ENCODE measurements around the gene RASA3.

The RASA3 gene

GRCh38 chr13:114167885-114168284 is 35.5 kb upstream of the RASA3 start:
- no peak for TF ChIP-seq YY1 (IDR thresholded peaks at IDR 0.05; ENCODE audit: insufficient read depth, insufficient read length)
- TF ChIP-seq ZNF274 (IDR thresholded peaks at IDR 0.05; ENCODE audit: low read depth, low read length), result no peak
- TF ChIP-seq SUZ12 (IDR thresholded peaks at IDR 0.05; ENCODE audit: extremely low read depth, insufficient read depth, insufficient read length), result no peak
- no peak for DNase-seq (ENCODE audit: low read depth, low spot score)
- Histone ChIP-seq H3K36me3 (ENCODE audit: insufficient read depth, insufficient read length, low read length) (no peaks in the 10 kb centered on the region), H3K27me3 (ENCODE audit: insufficient read depth, insufficient read length) (peaks cover 3% of the 10 kb centered on the region), H3K9ac (ENCODE audit: insufficient read length, low read depth) (no peak overlapping the region), H3K4me1 (ENCODE audit: insufficient read depth, insufficient read length) (peaks cover 3% of the 10 kb centered on the region), H3K9me3 (ENCODE audit: insufficient read depth, low read length) (no peaks in the 10 kb centered on the region), H3K4me3 (ENCODE audit: insufficient read length, low read depth) (no peak overlapping the region)

DNA sequence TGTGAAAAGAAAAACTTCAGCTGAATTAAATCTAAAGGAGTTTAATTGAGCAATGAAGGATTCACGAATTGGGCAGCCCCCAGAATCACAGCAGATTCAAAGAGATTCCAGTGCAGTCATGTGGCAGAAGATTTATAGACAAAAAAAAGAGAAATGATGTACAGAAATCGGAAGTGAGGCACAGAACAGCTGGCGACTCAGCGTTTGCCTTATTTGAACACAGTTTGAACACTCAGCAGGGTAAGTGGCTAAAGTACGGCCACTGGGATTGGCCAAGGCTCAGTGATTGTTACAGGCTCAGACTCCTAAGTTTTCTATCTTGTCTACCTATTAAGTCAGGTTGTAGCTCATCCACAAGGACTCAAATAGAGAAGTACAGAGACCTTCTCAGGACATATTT is 35.0 kb upstream of the RASA3 start:
- no peak for TF ChIP-seq ZNF274 (IDR thresholded peaks at IDR 0.05; ENCODE audit: low read depth, low read length)
- no peak for TF ChIP-seq SUZ12 (IDR thresholded peaks at IDR 0.05; ENCODE audit: extremely low read depth, insufficient read depth, insufficient read length)
- no peak for TF ChIP-seq YY1 (IDR thresholded peaks at IDR 0.05; ENCODE audit: insufficient read depth, insufficient read length)
- DNase-seq (ENCODE audit: low read depth, low spot score), result no peak
- peaks cover 3% of the 10 kb centered on the region for H3K4me1 ChIP-seq (ENCODE audit: insufficient read depth, insufficient read length)

DNA sequence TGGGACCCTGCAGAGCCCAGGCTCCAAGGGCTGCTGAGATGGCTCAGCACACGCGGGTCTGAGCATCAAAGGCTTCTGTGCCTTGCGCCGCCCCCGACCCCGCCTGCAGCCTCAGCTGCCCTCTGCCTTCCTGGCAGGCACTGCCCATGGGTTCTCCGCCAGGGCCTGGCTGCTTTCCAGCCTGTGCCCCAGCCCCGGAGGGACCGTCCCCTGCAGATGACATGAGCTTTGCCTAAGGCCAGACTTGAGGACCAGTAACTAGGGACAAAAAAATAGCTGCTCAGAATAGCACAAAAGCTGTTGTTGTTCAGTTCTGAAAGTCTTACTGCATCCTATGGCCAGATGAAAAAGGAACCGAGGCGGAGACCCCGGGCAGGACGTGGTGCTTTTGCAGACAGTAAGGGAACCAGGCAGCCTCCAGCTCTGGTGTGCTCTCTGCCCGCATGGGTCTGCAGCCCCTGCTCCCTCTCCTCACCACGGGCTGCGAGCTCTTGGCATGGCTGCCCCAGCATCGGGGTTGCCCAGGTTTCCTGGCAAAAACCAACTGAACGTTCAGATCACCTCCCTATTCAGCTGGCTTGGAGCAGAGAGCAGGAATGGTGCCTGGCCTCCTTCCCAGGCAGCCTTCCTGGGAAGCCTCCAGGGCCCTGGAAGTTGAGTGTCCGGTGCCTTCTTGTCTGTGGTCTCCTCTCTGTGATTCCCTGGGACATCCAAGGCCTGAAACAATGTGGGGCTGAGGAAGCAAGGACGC is 34.1 kb upstream of the RASA3 start:
- Histone ChIP-seq H3K4me3 (ENCODE audit: insufficient read length, low read depth) (no peak overlapping the region), H3K9ac (ENCODE audit: insufficient read length, low read depth) (no peak overlapping the region), H3K9me3 (ENCODE audit: insufficient read depth, low read length) (no peaks in the 10 kb centered on the region), H3K27me3 (ENCODE audit: insufficient read depth, insufficient read length) (peaks cover 5% of the 10 kb centered on the region), H3K4me1 (ENCODE audit: insufficient read depth, insufficient read length) (peaks cover 8% of the 10 kb centered on the region), H3K36me3 (ENCODE audit: insufficient read depth, insufficient read length, low read length) (no peaks in the 10 kb centered on the region)
- no peak for TF ChIP-seq ZNF274 (IDR thresholded peaks at IDR 0.05; ENCODE audit: low read depth, low read length)
- no peak for TF ChIP-seq YY1 (IDR thresholded peaks at IDR 0.05; ENCODE audit: insufficient read depth, insufficient read length)
- TF ChIP-seq SUZ12 (IDR thresholded peaks at IDR 0.05; ENCODE audit: extremely low read depth, insufficient read depth, insufficient read length), result no peak
- DNase-seq (ENCODE audit: low read depth, low spot score), result no peak

More for the DNA sequence above, 35.0 kb upstream of the RASA3 start:
- Histone ChIP-seq H3K27me3 (ENCODE audit: insufficient read depth, insufficient read length) (peaks cover 5% of the 10 kb centered on the region), H3K9me3 (ENCODE audit: insufficient read depth, low read length) (no peaks in the 10 kb centered on the region), H3K36me3 (ENCODE audit: insufficient read depth, insufficient read length, low read length) (no peaks in the 10 kb centered on the region), H3K4me3 (ENCODE audit: insufficient read length, low read depth) (no peak overlapping the region), H3K9ac (ENCODE audit: insufficient read length, low read depth) (no peak overlapping the region)

DNA sequence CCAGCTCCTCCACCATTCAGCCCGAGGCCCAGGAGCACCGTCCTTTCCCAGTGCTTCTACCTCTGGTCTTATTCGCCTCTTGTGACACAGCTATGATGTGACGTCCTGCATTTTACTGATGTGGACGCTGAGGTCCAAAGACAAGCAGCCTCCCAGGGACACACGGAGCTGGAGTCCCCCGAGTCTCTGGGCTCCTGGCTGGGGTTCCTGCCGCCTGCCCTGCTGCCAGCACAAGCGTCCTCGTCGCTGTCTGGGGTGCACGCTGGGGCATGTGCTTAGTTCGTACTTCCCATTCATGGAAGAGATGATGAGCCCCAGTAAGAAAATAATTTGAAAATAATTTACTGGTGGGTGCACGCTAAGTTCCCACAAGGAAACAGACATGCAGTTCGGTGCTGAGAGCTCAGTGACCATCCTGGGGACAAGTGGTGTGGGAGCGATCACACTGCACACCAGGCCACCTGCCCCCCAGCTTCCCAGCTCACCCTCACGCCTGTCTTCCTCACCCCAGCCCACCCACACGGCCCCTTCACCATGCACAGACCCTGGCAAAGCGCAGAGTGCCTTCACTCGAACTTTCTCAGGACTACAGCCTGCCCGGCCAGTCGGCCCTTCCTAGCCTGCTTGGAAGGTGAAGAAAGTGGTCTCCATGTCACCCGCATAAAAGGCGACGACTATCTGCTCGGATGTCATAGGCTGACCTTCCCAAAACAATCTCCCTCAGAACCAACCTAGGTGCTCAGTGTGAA is 32.4 kb upstream of the RASA3 start:
- TF ChIP-seq YY1 (IDR thresholded peaks at IDR 0.05; ENCODE audit: insufficient read depth, insufficient read length) (no peak), SUZ12 (IDR thresholded peaks at IDR 0.05; ENCODE audit: extremely low read depth, insufficient read depth, insufficient read length) (no peak), ZNF274 (IDR thresholded peaks at IDR 0.05; ENCODE audit: low read depth, low read length) (no peak)
- Histone ChIP-seq H3K4me3 (ENCODE audit: insufficient read length, low read depth) (no peak overlapping the region), H3K27me3 (ENCODE audit: insufficient read depth, insufficient read length) (peaks cover 5% of the 10 kb centered on the region), H3K9ac (ENCODE audit: insufficient read length, low read depth) (no peak overlapping the region), H3K9me3 (ENCODE audit: insufficient read depth, low read length) (no peaks in the 10 kb centered on the region), H3K4me1 (ENCODE audit: insufficient read depth, insufficient read length) (peaks cover 8% of the 10 kb centered on the region), H3K36me3 (ENCODE audit: insufficient read depth, insufficient read length, low read length) (no peaks in the 10 kb centered on the region)
- DNase-seq (ENCODE audit: low read depth, low spot score), result no peak

DNA sequence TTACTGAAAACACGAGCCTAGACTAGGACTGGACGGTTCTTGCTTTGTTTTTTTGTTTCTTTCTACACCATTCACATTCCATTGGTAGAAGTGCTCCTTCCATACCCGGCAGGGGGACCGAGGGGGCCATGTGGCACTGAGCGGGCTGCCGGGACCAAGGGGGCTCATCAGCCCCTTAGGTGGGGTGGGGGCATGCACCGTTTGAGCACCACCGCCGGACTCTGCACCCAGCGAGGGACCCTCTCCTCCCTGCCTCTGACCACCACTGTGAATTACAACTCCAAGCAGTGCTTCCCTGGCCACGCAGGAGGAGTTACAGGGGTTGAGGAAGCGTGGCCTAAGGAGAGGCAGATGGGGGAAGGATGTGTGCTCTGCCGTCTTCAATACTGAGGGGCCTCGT is 31.6 kb upstream of the RASA3 start:
- H3K9me3 ChIP-seq (ENCODE audit: insufficient read depth, low read length), result no peaks in the 10 kb centered on the region
- peaks cover 8% of the 10 kb centered on the region for H3K4me1 ChIP-seq (ENCODE audit: insufficient read depth, insufficient read length)
- no peaks in the 10 kb centered on the region for H3K36me3 ChIP-seq (ENCODE audit: insufficient read depth, insufficient read length, low read length)
- H3K9ac ChIP-seq (ENCODE audit: insufficient read length, low read depth), result no peak overlapping the region
- peaks cover 5% of the 10 kb centered on the region for H3K27me3 ChIP-seq (ENCODE audit: insufficient read depth, insufficient read length)
- DNase-seq (ENCODE audit: low read depth, low spot score), result no peak
- TF ChIP-seq ZNF274 (IDR thresholded peaks at IDR 0.05; ENCODE audit: low read depth, low read length) (no peak), SUZ12 (IDR thresholded peaks at IDR 0.05; ENCODE audit: extremely low read depth, insufficient read depth, insufficient read length) (no peak), YY1 (IDR thresholded peaks at IDR 0.05; ENCODE audit: insufficient read depth, insufficient read length) (no peak)
- H3K4me3 ChIP-seq (ENCODE audit: insufficient read length, low read depth), result no peak overlapping the region

GRCh38 chr13:114162533-114162922 is 30.1 kb upstream of the RASA3 start:
- no peaks in the 10 kb centered on the region for H3K36me3 ChIP-seq (ENCODE audit: insufficient read depth, insufficient read length, low read length)
- DNase-seq (ENCODE audit: low read depth, low spot score), result no peak
- no peak overlapping the region for H3K4me3 ChIP-seq (ENCODE audit: insufficient read length, low read depth)
- TF ChIP-seq SUZ12 (IDR thresholded peaks at IDR 0.05; ENCODE audit: extremely low read depth, insufficient read depth, insufficient read length) (no peak), YY1 (IDR thresholded peaks at IDR 0.05; ENCODE audit: insufficient read depth, insufficient read length) (no peak), ZNF274 (IDR thresholded peaks at IDR 0.05; ENCODE audit: low read depth, low read length) (no peak)
- H3K9ac ChIP-seq (ENCODE audit: insufficient read length, low read depth), result no peak overlapping the region
- no peaks in the 10 kb centered on the region for H3K9me3 ChIP-seq (ENCODE audit: insufficient read depth, low read length)
- peaks cover 5% of the 10 kb centered on the region for H3K27me3 ChIP-seq (ENCODE audit: insufficient read depth, insufficient read length)
- H3K4me1 ChIP-seq (ENCODE audit: insufficient read depth, insufficient read length), result peaks cover 8% of the 10 kb centered on the region

Measured in NT2/D1 (cell line).